GM18870 (cell line): ENCODE results near the gene NR2F1-AS1.
"Not testable (repeated sequence)": the region's sequence is repeated elsewhere in the genome, so short reads cannot be mapped to it uniquely, and the experiment has no call there.

Experiments
- ATAC-seq: cut with Tn5 transposase; IDR thresholded peaks from one replicate; pipeline ENCODE4 v1.9.1; 2021; ENCODE audit warnings: moderate library complexity; ENCODE audit not compliant: unreplicated experiment

Gene NR2F1-AS1

GRCh38 chr5:93545872-93546271 is 35.1 kb downstream of the NR2F1-AS1 start:
- no peak for ATAC-seq

DNA sequence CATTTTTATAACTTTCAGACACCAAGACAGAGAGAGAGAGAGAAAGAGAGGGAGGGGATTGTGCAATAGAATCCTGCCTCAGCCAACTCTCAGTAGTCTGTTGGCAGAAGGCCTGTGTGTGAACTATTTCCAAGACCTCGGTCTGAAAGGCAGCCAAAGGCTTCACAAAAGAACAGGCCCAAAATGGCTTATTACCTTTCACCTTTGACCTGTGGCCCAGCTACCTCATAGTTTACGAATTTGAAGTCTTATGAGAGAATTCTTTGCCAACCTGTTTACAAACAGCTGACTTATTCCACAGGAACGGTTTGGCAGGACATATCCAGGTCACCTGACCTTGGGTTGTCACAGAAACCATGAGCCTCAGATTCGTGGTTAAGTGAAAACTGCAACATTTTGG is 48.6 kb downstream of the NR2F1-AS1 start:
- no peak for ATAC-seq

- ATAC-seq = not testable (repeated sequence)
Observed at GRCh38 chr5:93521815-93522214, 59.2 kb downstream of the NR2F1-AS1 start.

DNA sequence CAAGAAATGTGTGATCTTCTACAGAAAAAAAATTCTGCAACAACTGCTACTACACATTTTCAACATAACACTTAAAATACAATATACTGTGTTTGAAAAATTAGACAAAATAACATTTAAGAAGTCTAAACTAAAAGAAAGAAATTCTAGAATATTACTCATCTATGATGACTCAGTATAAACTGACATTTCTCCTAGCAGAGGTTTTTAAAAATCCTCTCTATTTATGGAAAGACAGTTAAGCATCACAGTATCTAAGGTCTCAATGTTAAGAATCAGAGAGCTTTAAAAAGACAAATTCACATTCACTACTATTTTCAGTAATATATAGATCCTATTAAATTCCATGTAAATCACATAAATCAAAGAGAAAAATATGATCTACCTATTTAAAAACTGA is 61.3 kb downstream of the NR2F1-AS1 start:
- ATAC-seq = no peak

DNA sequence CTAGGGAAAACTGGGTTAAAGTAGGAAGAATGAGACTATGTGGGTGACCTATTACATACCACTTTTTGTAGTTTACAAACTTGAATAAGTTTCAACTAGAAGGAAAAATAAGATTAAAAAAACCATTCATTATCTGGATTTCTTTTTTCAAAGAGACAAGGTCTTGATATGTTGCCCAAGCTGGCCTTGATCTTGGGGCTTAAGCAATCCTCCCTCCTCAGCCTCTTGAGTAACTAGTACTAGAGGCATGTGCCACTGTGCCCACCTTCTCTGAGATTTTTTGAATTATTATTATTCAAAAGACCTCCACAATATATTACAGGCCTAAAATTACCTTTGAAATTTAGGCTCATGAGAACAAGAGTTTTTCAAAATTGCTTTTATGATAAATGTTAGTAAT is 63.2 kb downstream of the NR2F1-AS1 start:
- no peak for ATAC-seq

GRCh38 chr5:93513298-93513697 is 67.7 kb downstream of the NR2F1-AS1 start:
- ATAC-seq = no peak

DNA sequence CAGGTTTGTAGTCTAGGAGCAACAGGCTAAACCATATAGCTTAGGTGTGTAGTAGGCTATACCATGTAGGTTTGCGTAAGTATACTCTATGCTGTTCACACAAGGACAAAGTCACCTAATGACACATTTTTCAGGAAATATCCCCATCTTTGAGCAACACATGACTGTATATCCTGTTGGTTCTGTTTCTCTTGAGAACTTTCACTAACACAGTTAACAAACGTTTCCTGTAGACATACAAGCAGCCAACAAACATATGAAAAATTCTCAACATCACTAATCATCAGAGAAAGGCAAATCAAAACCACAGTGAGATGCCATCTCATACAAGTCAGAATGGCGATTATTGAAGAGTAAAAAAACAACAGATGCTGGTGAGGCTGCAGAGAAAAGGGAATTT is 68.2 kb downstream of the NR2F1-AS1 start:
- no peak for ATAC-seq

DNA sequence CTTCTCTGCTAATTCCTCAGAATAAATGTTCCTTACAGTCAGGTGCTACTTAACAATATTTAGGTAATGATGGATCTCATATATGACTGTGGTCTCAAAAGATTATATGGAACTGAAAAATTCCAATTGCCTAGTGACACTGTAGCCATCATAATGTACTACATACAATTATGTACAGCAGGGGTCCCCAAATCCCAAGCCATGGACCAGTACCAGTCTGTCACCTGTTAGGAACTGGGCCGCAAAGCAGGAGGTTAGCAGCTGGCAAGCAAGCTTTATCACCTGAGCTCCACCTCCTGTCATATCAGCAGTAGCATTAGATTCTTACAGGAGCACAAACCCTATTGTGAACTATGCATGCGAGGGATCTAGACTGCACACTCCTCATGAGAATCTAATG is 69.6 kb downstream of the NR2F1-AS1 start:
- no peak for ATAC-seq

- ATAC-seq = no peak
Observed at GRCh38 chr5:93510626-93511380, 70.2 kb downstream of the NR2F1-AS1 start.

DNA sequence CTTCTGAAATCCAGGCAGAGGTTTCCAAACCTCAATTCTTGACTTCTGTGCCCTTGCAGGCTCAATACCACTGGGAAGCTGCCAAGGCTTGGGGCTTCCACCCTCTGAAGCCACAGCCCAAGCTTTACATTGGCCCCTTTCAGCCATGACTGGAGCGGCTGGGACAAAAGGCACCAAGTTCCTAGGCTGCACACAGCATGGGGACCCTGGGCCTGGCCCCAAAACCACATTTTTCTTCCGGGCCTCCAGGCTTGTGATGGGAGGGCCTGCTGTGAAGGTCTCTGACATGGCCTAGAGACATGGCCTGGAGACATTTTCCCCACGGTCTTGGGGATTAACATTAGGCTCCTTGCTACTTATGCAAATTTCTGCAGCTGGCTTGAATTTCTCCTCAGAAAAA is 75.5 kb downstream of the NR2F1-AS1 start:
- not testable (repeated sequence) for ATAC-seq

GRCh38 chr5:93503598-93504067 is 77.4 kb downstream of the NR2F1-AS1 start:
- no peak for ATAC-seq

DNA sequence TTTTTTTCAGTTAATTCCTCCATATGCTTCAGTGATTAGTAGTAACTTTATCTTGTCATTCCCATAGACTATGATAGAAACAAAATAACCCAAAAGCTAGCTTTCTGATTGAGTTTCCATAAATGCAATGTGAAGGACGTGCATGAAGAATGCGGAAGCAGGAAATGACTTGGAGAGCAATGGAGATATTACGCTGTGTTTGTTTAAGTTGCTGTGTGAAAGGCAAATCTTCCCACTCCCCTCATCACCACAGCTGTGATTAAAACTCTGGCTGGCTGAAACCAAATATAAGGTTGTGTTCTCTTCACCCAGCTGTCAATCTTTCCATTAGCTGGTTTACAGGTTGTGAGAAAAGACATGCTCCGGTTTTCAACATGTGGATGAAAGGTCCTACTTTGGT is 83.9 kb downstream of the NR2F1-AS1 start:
- ATAC-seq = no peak

DNA sequence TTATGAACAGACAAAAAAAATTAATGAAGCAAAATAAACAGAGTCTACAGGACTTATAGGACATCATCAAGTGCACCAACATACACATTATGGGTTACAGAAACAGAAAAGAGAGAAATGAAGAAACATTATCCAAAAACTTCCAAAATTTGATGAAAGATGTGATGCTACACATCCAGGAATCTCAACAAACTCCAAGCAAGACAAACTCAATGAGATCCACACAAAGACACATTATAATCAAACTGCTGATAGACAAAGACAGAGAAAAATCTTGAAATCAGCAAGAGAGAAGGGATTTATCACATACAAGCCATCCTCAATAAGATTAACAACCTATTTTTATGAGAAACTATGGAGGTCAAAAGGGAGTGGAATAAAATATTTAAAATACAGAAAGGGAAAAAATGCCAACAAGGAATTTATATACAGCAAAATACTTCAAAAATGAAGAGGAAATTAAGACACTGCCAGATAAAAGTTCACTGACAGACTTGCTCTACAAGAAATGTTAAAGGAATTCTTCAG is 101.0 kb downstream of the NR2F1-AS1 start:
- ATAC-seq = no peak

DNA sequence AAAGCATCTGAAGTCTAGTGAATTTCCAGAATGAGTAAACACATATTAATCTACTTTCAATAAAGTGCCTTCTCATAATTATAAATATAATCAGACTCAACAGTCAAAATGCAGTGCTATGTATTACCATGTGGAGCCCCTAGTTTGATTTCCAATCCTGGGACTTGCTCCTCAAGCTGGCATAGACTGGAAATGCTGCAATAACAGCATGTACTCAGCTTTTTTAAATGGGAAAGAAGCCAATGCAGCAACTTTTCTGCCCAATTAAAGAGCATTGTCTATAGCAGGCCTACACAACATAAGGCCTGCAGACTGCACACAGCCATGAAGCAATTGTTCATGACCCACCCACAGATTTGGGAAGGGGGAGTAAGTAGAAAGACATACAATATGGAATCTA is 103.2 kb downstream of the NR2F1-AS1 start:
- no peak for ATAC-seq

- ATAC-seq = no peak
Observed at GRCh38 chr5:93476251-93476742, 104.7 kb downstream of the NR2F1-AS1 start.

DNA sequence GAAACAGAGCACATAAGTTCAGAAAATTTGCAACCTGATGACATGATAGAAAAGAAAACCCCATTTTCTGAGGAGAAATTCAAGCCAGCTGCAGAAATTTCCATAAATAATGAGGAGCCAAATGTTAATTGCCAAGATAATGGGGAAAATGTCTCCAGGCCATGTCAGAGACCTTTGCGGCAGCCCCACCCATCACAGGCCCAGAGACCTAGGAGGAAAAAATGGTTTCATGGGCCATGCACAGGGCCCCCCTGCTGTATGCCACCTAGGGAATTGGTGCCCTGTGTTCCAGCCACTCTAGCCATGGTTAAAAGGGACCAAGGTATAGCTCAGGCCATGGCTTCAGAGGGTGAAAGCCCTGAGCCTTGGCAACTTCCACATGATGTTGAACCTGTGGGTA is 118.1 kb downstream of the NR2F1-AS1 start:
- ATAC-seq = no peak

DNA sequence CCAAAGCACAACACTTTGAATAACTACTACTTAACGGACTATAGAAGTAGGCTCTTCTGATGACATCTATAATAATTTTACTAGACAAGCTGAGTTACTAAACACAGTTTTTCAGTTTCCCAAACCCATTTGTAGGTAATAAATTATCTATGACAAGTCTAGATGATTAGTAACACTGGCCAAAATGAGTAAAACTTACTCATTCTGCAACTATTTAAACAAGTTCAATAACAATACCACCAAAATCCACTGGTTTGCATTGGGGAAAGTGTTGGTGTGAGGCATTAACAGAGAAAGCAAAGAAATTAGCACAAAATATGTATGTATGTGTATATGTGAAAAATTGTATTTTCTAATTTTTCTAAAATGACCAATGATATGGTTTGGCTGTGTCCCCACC is 119.3 kb downstream of the NR2F1-AS1 start:
- ATAC-seq = no peak

DNA sequence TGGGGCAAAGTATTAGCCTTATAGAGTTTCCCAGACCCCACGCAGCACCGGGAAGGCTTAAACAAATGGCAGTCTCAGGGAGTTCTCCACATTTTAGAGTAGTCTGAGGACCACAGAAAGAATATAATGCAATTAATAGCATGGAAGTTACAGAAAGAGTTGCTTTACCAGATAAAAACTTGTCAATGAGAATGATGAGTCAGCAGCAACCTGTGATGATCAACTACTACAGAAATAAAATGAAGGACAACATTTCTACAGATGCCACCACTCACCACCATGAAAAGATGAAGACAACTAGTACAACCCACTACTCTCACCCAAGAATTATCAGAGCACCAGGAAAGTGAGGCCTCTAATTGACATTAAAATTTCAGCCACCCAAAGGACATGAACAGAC is 120.7 kb downstream of the NR2F1-AS1 start:
- ATAC-seq = no peak

DNA sequence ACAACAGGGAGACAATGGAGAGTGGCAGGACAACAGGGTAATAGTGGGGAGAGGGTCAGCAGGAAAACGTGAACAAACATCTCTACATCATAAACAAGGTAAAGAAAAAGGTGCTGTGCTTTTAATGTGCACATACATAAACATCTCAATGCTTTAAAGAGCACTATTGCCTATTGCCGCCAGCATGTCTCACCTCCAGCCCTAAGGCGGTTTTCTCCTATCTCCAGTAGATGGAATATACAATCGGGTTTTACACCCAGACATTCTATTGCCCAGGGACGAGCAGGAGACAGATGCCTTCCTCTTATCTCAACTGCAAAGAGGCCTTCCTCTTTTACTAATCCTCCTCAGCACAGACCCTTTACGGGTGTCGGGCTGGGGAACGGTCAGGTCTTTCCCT is 124.2 kb downstream of the NR2F1-AS1 start:
- not testable (repeated sequence) for ATAC-seq

GRCh38 chr5:93454896-93455295 is 126.1 kb downstream of the NR2F1-AS1 start:
- ATAC-seq = no peak

GRCh38 chr5:93452255-93452654 is 128.8 kb downstream of the NR2F1-AS1 start:
- ATAC-seq = no peak

DNA sequence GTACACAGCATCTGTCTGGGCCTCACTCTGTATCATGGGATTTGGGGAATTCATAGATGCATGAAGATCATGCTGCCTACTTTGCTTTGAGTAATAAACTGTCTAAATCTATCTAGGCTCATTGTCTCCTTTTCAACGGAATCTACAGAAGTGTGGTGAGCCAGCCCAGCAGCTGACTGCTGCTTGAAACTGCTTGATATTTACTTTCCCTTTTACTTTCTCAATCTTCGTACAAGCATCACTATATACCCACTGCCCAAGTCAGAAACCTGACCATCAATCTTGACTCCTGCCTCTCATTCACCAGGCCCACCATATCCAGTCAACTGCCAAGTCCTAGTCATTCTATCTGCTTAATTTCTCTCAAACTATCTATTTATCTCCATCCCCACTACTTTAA is 142.9 kb downstream of the NR2F1-AS1 start:
- ATAC-seq = no peak

GRCh38 chr5:93436083-93436482 is 144.9 kb downstream of the NR2F1-AS1 start:
- ATAC-seq = no peak
